Neutrophil (primary cell): Measurements from ENCODE around the gene STK17A.
"Not testable (repeated sequence)": the region's sequence is repeated elsewhere in the genome, so short reads cannot be mapped to it uniquely, and the experiment has no call there.

Experiments
- H3K27ac ChIP-seq: fragments of 200-600 bp; sonication (generic); 2 replicates; pipeline ENCODE4 v1.5.1; 2016; ENCODE audit warnings: mild to moderate bottlenecking, moderate library complexity
- H3K27me3 ChIP-seq: fragments of 200-600 bp; sonication (generic); 2 replicates; pipeline ENCODE4 v1.6.0; 2016; ENCODE audit warnings: mild to moderate bottlenecking
- H3K36me3 ChIP-seq: fragments of 200-600 bp; sonication (generic); 2 replicates; pipeline ENCODE4 v1.5.1; 2017
- H3K4me1 ChIP-seq, 2 experiments: fragments of 200-600 bp in 1 of 2; sonication (generic) in 1 of 2; 1 replicate in 1 of 2; 2 replicates in 1 of 2; pipeline versions ENCODE4 v1.5.1 to v1.6.1; 2013 to 2016; ENCODE audit warnings: low read depth in 1 of 2, low read length in 1 of 2, mild to moderate bottlenecking in 1 of 2, moderate library complexity in 1 of 2; ENCODE audit not compliant: control insufficient read depth in 1 of 2, insufficient read depth in 1 of 2
- H3K4me3 ChIP-seq, 2 experiments: fragments of 200-600 bp in 1 of 2; sonication (generic) in 1 of 2; 1 replicate in 1 of 2; 2 replicates in 1 of 2; pipeline ENCODE4 v1.5.1; 2013 to 2016; ENCODE audit warnings: low read depth in 1 of 2, low read length in 1 of 2, mild to moderate bottlenecking in 1 of 2, moderate library complexity in 1 of 2
- H3K9me3 ChIP-seq: fragments of 200-600 bp; sonication (generic); 2 replicates; pipeline ENCODE4 v1.5.1; 2016
- CTCF ChIP-seq: fragments of 200-600 bp; sonication (generic); IDR thresholded peaks from 2 replicates; pipeline ENCODE4 v1.5.1; 2016; ENCODE audit warnings: antibody characterized with exemption

STK17A gene

GRCh38 chr7:43583424-43584194 is 701 bp downstream of the STK17A start:
- Histone ChIP-seq H3K27ac (peak overlapping the region; percentile 95), H3K36me3 (no peaks in the 10 kb centered on the region), H3K27me3 (peaks cover 24% of the 10 kb centered on the region), H3K4me3 (peak overlapping the region; percentile 88 to 94), H3K9me3 (no peaks in the 10 kb centered on the region), H3K4me1 (peaks cover 46 to 50% of the 10 kb centered on the region in 2 experiments)
- TF ChIP-seq CTCF = no peak

GRCh38 chr7:43584195-43584586 is 1.3 kb downstream of the STK17A start:
- peaks cover 24% of the 10 kb centered on the region for H3K27me3 ChIP-seq
- H3K4me3 ChIP-seq = peak overlapping the region; percentile 88 to 94
- peak overlapping the region; percentile 95 for H3K27ac ChIP-seq
- no peaks in the 10 kb centered on the region for H3K36me3 ChIP-seq
- no peak for TF ChIP-seq CTCF
- peaks cover 52 to 56% of the 10 kb centered on the region in 2 experiments for H3K4me1 ChIP-seq
- H3K9me3 ChIP-seq = no peaks in the 10 kb centered on the region

- H3K9me3 ChIP-seq, H3K36me3 ChIP-seq: not testable (repeated sequence)
- peaks cover 24% of the 10 kb centered on the region for H3K27me3 ChIP-seq
- peak overlapping the region; percentile 95 for H3K27ac ChIP-seq
- H3K4me1 ChIP-seq = peaks cover 54 to 60% of the 10 kb centered on the region in 2 experiments
- H3K4me3 ChIP-seq = peak overlapping the region; percentile 88 to 94
Observed at GRCh38 chr7:43584733-43585132, 1.8 kb downstream of the STK17A start.

GRCh38 chr7:43585562-43585961 is 2.7 kb downstream of the STK17A start:
- no peak for TF ChIP-seq CTCF
- H3K36me3 ChIP-seq = no peaks in the 10 kb centered on the region

GRCh38 chr7:43586251-43586900 is 3.5 kb downstream of the STK17A start:
- peaks cover 69 to 75% of the 10 kb centered on the region in 2 experiments for H3K4me1 ChIP-seq
- peak overlapping the region; percentile 88 to 94 for H3K4me3 ChIP-seq

More at GRCh38 chr7:43585562-43585961, 2.7 kb downstream of the STK17A start:
- Histone ChIP-seq H3K9me3 (no peaks in the 10 kb centered on the region), H3K4me1 (peaks cover 61 to 67% of the 10 kb centered on the region in 2 experiments), H3K27ac (peak overlapping the region; percentile 95), H3K27me3 (peaks cover 20% of the 10 kb centered on the region), H3K4me3 (peak overlapping the region; percentile 88 to 94)

More at GRCh38 chr7:43586251-43586900, 3.5 kb downstream of the STK17A start:
- H3K27ac ChIP-seq = peak overlapping the region; percentile 95
- no peaks in the 10 kb centered on the region for H3K9me3 ChIP-seq
- TF ChIP-seq CTCF = no peak
- no peaks in the 10 kb centered on the region for H3K36me3 ChIP-seq
- H3K27me3 ChIP-seq = peaks cover 12% of the 10 kb centered on the region
